ENCODE results near the gene B4GALNT3.

Gene B4GALNT3

DNA sequence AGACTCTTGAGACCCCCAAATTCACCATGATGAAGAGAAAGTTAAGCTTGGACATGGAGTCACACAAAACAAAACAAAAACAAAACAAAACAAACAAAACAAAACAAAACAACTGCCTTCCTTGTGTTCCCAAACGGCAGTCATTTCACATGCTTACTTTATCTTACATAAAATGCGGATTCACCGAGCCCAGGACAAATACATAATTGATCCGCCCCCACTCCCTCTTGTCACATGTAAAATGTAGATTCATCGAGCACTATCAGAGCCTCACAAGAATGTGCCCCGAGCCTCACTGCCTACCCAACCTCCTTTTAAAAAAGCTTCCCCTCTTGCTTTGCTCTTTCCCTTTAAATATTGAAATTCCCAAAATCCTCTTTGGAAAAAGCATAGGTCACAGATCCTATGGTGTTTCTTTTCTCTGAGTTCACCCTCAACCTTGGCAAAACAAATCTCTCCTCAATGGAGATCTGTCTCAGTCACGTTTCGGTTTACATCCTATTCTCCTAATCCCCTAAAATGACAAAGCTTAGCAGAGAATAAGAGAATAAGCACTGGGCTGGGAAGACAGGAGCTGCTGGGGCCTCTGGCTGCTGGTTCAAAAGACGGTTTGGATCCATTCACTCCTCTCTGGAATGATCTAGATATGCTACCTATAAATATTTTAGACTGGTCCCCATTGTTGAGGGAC, 119.8 kb downstream of the B4GALNT3 start:
- no peak overlapping the region for H3K4me3 ChIP-seq (ENCODE audit: control insufficient read depth, low read depth, low read length)
- DNase-seq (ENCODE audit: low read depth): no peak
- no peak for TF ChIP-seq CTCF (IDR thresholded peaks at IDR 0.05; ENCODE audit: control insufficient read depth, insufficient read depth, low read depth, low read length, missing control alignments)

DNA sequence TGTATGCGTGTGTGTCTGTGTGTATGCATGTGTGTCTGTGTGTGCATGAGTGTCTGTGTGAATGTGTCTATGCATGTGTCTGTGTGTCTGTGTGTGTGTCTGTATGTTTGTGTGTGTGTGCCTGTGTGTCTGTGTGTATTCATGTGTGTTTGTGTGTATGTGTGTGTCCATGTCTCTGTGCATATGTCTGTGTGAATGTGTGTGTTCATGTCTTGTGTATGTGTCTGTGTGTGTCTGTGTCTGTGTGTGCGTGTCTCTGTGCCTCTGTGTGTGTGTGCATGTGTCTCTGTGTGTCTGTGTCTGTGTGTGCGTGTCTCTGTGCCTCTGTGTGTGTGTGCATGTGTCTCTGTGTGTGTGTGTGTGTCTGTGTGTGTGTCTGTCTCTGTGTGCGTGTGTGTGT, 121.1 kb downstream of the B4GALNT3 start:
- no peak overlapping the region for H3K4me3 ChIP-seq (ENCODE audit: control insufficient read depth, low read depth, low read length)
- no peak for DNase-seq (ENCODE audit: low read depth)
- no peak for TF ChIP-seq CTCF (IDR thresholded peaks at IDR 0.05; ENCODE audit: control insufficient read depth, insufficient read depth, low read depth, low read length, missing control alignments)

GRCh38 chr12:581321-581720, 121.6 kb downstream of the B4GALNT3 start:
- no peak for TF ChIP-seq CTCF (IDR thresholded peaks at IDR 0.05; ENCODE audit: control insufficient read depth, insufficient read depth, low read depth, low read length, missing control alignments)
- H3K4me3 ChIP-seq (ENCODE audit: control insufficient read depth, low read depth, low read length): no peak overlapping the region
- no peak for DNase-seq (ENCODE audit: low read depth)

- DNase-seq (ENCODE audit: low read depth): no peak
- no peak for TF ChIP-seq CTCF (IDR thresholded peaks at IDR 0.05; ENCODE audit: control insufficient read depth, insufficient read depth, low read depth, low read length, missing control alignments)
- H3K4me3 ChIP-seq (ENCODE audit: control insufficient read depth, low read depth, low read length): no peak overlapping the region
Observed at GRCh38 chr12:581746-582145, 122.0 kb downstream of the B4GALNT3 start.

DNA sequence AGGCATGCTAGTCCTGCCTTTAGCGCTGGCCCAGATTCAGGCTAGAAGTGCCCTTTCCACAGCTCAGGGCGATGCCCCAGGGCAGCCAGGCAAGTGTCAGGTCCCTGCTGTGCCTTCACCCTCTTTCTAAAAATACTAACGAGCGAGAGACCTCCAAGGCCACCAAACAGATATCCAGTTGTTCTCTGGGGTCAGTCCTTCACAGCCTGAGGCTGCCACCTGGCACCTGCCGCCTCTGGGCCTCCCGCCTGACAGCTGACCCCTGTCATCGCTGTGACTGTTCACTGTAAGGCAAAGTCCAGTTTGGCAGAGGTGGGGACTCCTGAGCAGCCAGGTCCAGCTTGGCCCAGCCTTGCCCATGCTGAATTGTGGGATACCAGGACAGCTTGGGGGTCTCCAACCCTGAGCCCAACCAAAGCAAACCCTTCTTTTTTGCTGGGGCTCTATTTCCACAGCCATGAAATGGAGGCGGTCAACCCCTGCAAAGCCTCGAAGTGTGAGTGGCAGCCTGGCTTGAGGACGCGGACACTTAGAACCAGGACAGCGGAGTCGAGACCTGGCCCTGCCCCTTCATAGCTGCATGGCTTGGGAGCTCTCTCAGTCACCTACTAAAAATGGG, 123.6 kb downstream of the B4GALNT3 start:
- TF ChIP-seq CTCF (IDR thresholded peaks at IDR 0.05; ENCODE audit: control insufficient read depth, insufficient read depth, low read depth, low read length, missing control alignments): no peak
- H3K4me3 ChIP-seq (ENCODE audit: control insufficient read depth, low read depth, low read length): no peak overlapping the region
- no peak for DNase-seq (ENCODE audit: low read depth)

DNA sequence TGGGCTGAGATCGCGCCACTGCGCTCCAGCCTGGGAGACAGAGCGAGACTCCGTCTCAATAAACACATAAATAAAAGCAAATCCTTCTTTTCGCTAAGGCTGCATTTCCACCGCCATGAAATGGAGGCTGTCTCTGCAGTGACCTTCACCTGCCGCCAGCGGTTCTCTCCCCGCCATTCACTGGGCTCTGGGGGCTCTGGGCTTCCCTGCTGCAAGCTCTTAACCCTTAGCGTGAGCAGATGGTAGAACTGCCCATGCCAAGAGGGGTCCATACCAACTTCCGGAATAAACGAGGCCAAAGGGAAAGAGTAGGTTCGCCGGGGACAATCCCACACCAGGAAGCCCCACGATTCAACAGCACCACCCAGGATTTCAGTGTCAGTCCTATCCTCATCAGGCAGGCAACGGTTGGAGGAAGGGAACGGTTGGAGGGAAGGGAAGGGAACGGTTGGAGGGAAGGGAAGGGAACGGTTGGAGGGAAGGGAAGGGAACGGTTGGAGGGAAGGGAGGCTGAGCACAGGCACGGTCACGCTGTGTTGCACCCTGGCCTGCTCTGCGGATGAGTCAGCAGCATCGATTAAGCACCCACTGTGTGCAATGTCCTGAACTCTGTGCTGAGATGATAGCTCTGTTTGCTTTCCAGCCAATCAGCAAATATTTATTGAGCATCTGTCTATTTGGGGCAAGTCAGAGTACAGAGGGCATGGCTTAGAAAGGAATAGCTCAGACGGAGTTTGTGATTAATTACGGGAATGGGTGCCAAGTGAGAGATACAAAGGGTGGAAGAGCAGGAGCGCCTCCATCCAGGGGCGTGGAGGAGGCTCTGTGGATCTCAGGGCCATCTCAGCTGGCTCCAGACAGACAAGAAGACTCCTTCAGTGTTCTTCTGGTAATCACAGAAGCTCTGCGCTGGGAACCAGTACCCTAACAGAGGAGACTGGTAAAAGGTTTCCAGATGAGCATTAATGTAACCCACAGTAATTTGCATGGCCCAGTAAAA, 125.6 kb downstream of the B4GALNT3 start:
- TF ChIP-seq CTCF (IDR thresholded peaks at IDR 0.05; ENCODE audit: control insufficient read depth, insufficient read depth, low read depth, low read length, missing control alignments): no peak
- no peak overlapping the region for H3K4me3 ChIP-seq (ENCODE audit: control insufficient read depth, low read depth, low read length)
- DNase-seq (ENCODE audit: low read depth): no peak
